HepG2 (cell line): ENCODE data around the gene USP24. TPM values are rescaled to one million over a fixed set of nuclear protein-coding genes. Genes with fewer than 3 reads are reported as not detected.

Source experiments
- ATAC-seq: fragments of 200-7000 bp; cut with Tn5 transposase; 3 replicates; pipeline ENCODE4 v1.9.1; 2020; ENCODE audit warnings: mild to moderate bottlenecking, moderate library complexity
- BruUV-seq: library from RNA; stranded (reverse); fragments of 400-500 nt; replicated peaks from 2 replicates; lab custom pipeline; 2021; lab: Mats Ljungman, UMichigan
- CTCF ChIA-PET: fragments of 300-600 bp; formaldehyde crosslinking; extraction: SDS; loops from one replicate; lab custom pipeline; 2021; ENCODE audit warnings: low total read pairs, inconsistent platforms, low intra/inter-chr PET ratio; lab: Yijun Ruan, JAX
- POLR2A ChIA-PET: fragments of 350-600 bp; sonication (Branson Sonifier 250); formaldehyde crosslinking; loops from one replicate; lab custom pipeline; 2020; ENCODE audit warnings: antibody characterized with exemption, inconsistent platforms; lab: Yijun Ruan, JAX
- DNase-seq: peaks from one replicate; pipeline ENCODE4 v3.0.0-alpha.2; 2015; ENCODE audit warnings: low spot score
- FAIRE-seq: peaks from 3 replicates; lab custom pipeline; 2011; peaks lifted over from hg19 to GRCh38; lab: Jason Lieb, UNC
- H2AFZ ChIP-seq: one replicate; pipeline ENCODE4 v1.6.1; 2011; ENCODE audit warnings: low read length, inconsistent platforms
- H3K27ac ChIP-seq: fragments of 300-600 bp; 3 replicates; pipeline ENCODE4 v1.8.0; 2011; ENCODE audit warnings: mixed run types, mild to moderate bottlenecking, mixed read lengths, low read length, inconsistent platforms; ENCODE audit not compliant: insufficient read depth; ENCODE audit errors: extremely low read length
- H3K27me3 ChIP-seq, 2 experiments: fragments of 200-600 bp in 1 of 2; 2 replicates in 1 of 2; 3 replicates in 1 of 2; pipeline versions ENCODE4 v1.6.0 to v1.8.0; 2011; ENCODE audit warnings: low read length in 2 of 2, mild to moderate bottlenecking in 2 of 2, moderate library complexity in 2 of 2, inconsistent platforms in 1 of 2; ENCODE audit not compliant: insufficient read depth in 2 of 2, control insufficient read depth in 1 of 2
- H3K36me3 ChIP-seq, 2 experiments: fragments of 200-600 bp in 1 of 2; replicated peaks in 1 of 2; 2 replicates in 1 of 2; 3 replicates in 1 of 2; pipeline versions ENCODE4 v1.5.1 to v1.8.0; 2011; ENCODE audit warnings: low read length in 2 of 2, inconsistent platforms in 1 of 2; ENCODE audit not compliant: insufficient read depth in 2 of 2, control insufficient read depth in 1 of 2
- H3K4me1 ChIP-seq: 2 replicates; pipeline ENCODE4 v1.5.1; 2012; ENCODE audit warnings: low read length, inconsistent platforms; ENCODE audit not compliant: insufficient read depth
- H3K4me2 ChIP-seq: 2 replicates; pipeline ENCODE4 v1.6.0; 2011; ENCODE audit warnings: low read depth, low read length, inconsistent platforms
- H3K4me3 ChIP-seq, 3 experiments: fragments of 200-600 bp in 1 of 3; sonication (generic), shearing (Covaris generic) in 1 of 3; replicated peaks in 1 of 3; 2 replicates each; pipeline ENCODE4 v1.5.1; 2011 to 2016; ENCODE audit warnings: low read length in 3 of 3, inconsistent platforms in 2 of 3, low read depth in 2 of 3, mild to moderate bottlenecking in 2 of 3, control low read depth in 1 of 3, mixed read lengths in 1 of 3; ENCODE audit not compliant: insufficient read depth in 1 of 3
- H3K79me2 ChIP-seq: one replicate; pipeline ENCODE4 v1.6.1; 2011; ENCODE audit warnings: low read length, inconsistent platforms; ENCODE audit not compliant: insufficient read depth
- H3K9ac ChIP-seq: 2 replicates; pipeline ENCODE4 v1.6.0; 2011; ENCODE audit warnings: mild to moderate bottlenecking, low read depth, low read length, inconsistent platforms; ENCODE audit not compliant: insufficient read depth
- H3K9me3 ChIP-seq: 2 replicates; pipeline ENCODE4 v1.5.1; 2012; ENCODE audit warnings: mild to moderate bottlenecking, low read length
- H4K20me1 ChIP-seq: 2 replicates; pipeline ENCODE4 v1.6.0; 2011; ENCODE audit warnings: inconsistent platforms, mild to moderate bottlenecking, low read length, moderate library complexity; ENCODE audit not compliant: insufficient read depth
- CBFB ChIP-seq: sonication (generic); formaldehyde crosslinking; IDR thresholded peaks from 2 replicates; pipeline ENCODE4 v1.4.0; 2020; ENCODE audit warnings: missing genetic modification reagents
- CEBPB ChIP-seq: IDR thresholded peaks from 2 replicates; pipeline ENCODE4 v1.6.1; 2011; ENCODE audit warnings: low read depth, low read length, improper control_type of control experiment, borderline replicate concordance
- GATAD2A ChIP-seq: IDR thresholded peaks from 2 replicates; pipeline ENCODE4 v1.6.1; 2016
- JDP2 ChIP-seq: sonication (generic); formaldehyde crosslinking; IDR thresholded peaks from 2 replicates; pipeline ENCODE4 v1.8.1; 2022; ENCODE audit warnings: missing genetic modification reagents, borderline replicate concordance
- KDM4B ChIP-seq: sonication (generic); formaldehyde crosslinking; IDR thresholded peaks from 2 replicates; pipeline ENCODE4 v1.4.0; 2020; ENCODE audit warnings: missing genetic modification reagents
- MYNN ChIP-seq: sonication (generic); formaldehyde crosslinking; IDR thresholded peaks from 2 replicates; pipeline ENCODE4 v1.4.0; 2020; ENCODE audit warnings: mild to moderate bottlenecking, low read depth, missing genetic modification reagents
- ZFP36L1 ChIP-seq: sonication (generic); formaldehyde crosslinking; IDR thresholded peaks from 2 replicates; pipeline ENCODE4 v1.8.0; 2022; ENCODE audit warnings: mild to moderate bottlenecking, missing genetic modification reagents, moderate library complexity
- ZNF782 ChIP-seq: sonication (generic); formaldehyde crosslinking; IDR thresholded peaks from 2 replicates; pipeline ENCODE4 v1.4.0; 2020; ENCODE audit warnings: missing genetic modification reagents, mild to moderate bottlenecking, borderline replicate concordance
- WGBS: methylation state at CpG from one replicate; pipeline ENCODE4 v1.1.6; 2017; ENCODE audit warnings: low lambda C conversion rate; 5-methylcytosine and 5-hydroxymethylcytosine counted together
- in situ Hi-C: cut with HindIII; loops from 2 replicates; pipeline ENCODE4 v1.10.0; 2017; ENCODE audit warnings: low pct_unique_long_range_greater_than_20kb; ENCODE audit not compliant: extremely low pct_ligation_motif_present
- intact Hi-C: fragments of 100-400 bp; cut with micrococcal nuclease; formaldehyde crosslinking; loops from one replicate; pipeline ENCODE4 v1.10.0; 2022; ENCODE audit not compliant: unreplicated experiment
- polyA plus RNA-seq, 8 experiments: library from polyadenylated mRNA; depleted of rRNA in 3 of 8; stranded (reverse) in 7 of 8; unstranded in 1 of 8; fragments of >200 nt; fragmentation: Illumina TruSeq in 4 of 8; extraction: Trizol in 4 of 8; gene quantifications; 2 replicates each; pipeline versions ENCODE4 v1.2.1 to v1.2.3, GENCODE V29; 2011 to 2016; ENCODE audit warnings: low read depth in 4 of 8, missing spikeins in 1 of 8, mixed read lengths in 1 of 8; ENCODE audit not compliant: insufficient read depth in 1 of 8
- total RNA-seq, 5 experiments: library from RNA; depleted of rRNA; stranded (reverse); fragments of >200 nt; fragmentation: Illumina TruSeq; extraction: Trizol; gene quantifications; 2 replicates each; pipeline ENCODE4 v1.2.3, GENCODE V29; 2016; ENCODE audit warnings: low read depth in 1 of 5
- TF ChIP-seq, protein P1 (sequence below): sonication (generic); formaldehyde crosslinking; IDR thresholded peaks from 2 replicates; pipeline ENCODE4 v1.5.1; 2020; ENCODE audit warnings: mild to moderate bottlenecking, missing genetic modification reagents
- TF ChIP-seq, protein P2 (sequence below): sonication (generic); formaldehyde crosslinking; IDR thresholded peaks from 2 replicates; pipeline ENCODE4 v1.5.0; 2020; ENCODE audit warnings: missing genetic modification reagents
- TF ChIP-seq, protein P3 (sequence below): sonication (generic); formaldehyde crosslinking; IDR thresholded peaks from 2 replicates; pipeline ENCODE4 v1.4.0; 2020; ENCODE audit warnings: mild to moderate bottlenecking, missing genetic modification reagents

The USP24 gene
- total and polyA plus RNA-seq, 2 of the 13 experiments (the other 11 are each of a cell fraction or from before 2014, with no cell fraction given), result 18.8 to 47.6 TPM

DNA sequence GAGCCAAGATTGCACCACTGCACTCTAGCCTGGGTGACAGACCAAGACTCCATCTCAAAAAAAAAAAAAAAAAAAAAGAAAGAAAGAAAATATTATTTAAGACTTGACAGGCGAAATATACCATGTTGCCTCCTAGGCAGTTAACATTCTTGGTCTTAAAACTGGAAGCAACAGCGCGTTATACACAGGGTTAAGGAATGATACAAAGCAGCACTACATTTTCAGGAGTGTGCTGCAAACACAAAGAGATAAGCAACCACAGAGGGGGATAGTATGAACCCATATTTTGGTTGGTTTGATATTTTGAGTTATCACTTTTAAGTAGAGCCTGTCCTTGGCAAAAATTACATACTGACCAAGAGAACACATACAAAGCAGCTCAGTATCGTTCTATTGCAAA lies 25.1 kb downstream of the USP24 start:
- H3K27ac ChIP-seq, result no peak overlapping the region
- intact Hi-C loops, result no loop called here

More for the DNA sequence above, 25.1 kb downstream of the USP24 start:
- peaks cover 15% of the 10 kb centered on the region; the same call in 1 of the 2 replicates for H4K20me1 ChIP-seq
- no peak overlapping the region for H2AFZ ChIP-seq
- no peak for TF ChIP-seq JDP2 (CRISPR knock-in tag)
- no peak for TF ChIP-seq CEBPB
- TF ChIP-seq, protein P1, sequence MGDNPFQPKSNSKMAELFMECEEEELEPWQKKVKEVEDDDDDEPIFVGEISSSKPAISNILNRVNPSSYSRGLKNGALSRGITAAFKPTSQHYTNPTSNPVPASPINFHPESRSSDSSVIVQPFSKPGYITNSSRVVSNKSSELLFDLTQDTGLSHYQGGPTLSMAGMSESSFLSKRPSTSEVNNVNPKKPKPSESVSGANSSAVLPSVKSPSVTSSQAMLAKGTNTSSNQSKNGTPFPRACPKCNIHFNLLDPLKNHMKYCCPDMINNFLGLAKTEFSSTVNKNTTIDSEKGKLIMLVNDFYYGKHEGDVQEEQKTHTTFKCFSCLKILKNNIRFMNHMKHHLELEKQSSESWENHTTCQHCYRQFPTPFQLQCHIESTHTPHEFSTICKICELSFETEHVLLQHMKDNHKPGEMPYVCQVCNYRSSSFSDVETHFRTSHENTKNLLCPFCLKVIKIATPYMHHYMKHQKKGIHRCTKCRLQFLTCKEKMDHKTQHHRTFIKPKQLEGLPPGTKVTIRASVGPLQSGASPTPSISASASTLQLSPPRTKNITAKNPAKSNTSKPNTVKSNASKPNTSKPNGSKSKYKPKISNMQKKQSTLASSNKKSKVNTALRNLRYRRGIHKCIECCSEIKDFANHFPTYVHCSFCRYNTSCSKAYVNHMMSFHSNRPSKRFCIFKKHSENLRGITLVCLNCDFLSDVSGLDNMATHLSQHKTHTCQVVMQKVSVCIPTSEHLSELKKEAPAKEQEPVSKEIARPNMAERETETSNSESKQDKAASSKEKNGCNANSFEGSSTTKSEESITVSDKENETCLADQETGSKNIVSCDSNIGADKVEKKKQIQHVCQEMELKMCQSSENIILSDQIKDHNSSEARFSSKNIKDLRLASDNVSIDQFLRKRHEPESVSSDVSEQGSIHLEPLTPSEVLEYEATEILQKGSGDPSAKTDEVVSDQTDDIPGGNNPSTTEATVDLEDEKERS (CRISPR knock-in tag), result no peak
- TF ChIP-seq ZFP36L1 (CRISPR knock-in tag), result no peak
- TF ChIP-seq GATAD2A (CRISPR knock-in tag), result no peak
- TF ChIP-seq ZNF782 (CRISPR knock-in tag), result no peak
- TF ChIP-seq, protein P2, sequence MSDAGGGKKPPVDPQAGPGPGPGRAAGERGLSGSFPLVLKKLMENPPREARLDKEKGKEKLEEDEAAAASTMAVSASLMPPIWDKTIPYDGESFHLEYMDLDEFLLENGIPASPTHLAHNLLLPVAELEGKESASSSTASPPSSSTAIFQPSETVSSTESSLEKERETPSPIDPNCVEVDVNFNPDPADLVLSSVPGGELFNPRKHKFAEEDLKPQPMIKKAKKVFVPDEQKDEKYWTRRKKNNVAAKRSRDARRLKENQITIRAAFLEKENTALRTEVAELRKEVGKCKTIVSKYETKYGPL (CRISPR knock-in tag), result no peak
- no peak for TF ChIP-seq CBFB
- TF ChIP-seq, protein P3, sequence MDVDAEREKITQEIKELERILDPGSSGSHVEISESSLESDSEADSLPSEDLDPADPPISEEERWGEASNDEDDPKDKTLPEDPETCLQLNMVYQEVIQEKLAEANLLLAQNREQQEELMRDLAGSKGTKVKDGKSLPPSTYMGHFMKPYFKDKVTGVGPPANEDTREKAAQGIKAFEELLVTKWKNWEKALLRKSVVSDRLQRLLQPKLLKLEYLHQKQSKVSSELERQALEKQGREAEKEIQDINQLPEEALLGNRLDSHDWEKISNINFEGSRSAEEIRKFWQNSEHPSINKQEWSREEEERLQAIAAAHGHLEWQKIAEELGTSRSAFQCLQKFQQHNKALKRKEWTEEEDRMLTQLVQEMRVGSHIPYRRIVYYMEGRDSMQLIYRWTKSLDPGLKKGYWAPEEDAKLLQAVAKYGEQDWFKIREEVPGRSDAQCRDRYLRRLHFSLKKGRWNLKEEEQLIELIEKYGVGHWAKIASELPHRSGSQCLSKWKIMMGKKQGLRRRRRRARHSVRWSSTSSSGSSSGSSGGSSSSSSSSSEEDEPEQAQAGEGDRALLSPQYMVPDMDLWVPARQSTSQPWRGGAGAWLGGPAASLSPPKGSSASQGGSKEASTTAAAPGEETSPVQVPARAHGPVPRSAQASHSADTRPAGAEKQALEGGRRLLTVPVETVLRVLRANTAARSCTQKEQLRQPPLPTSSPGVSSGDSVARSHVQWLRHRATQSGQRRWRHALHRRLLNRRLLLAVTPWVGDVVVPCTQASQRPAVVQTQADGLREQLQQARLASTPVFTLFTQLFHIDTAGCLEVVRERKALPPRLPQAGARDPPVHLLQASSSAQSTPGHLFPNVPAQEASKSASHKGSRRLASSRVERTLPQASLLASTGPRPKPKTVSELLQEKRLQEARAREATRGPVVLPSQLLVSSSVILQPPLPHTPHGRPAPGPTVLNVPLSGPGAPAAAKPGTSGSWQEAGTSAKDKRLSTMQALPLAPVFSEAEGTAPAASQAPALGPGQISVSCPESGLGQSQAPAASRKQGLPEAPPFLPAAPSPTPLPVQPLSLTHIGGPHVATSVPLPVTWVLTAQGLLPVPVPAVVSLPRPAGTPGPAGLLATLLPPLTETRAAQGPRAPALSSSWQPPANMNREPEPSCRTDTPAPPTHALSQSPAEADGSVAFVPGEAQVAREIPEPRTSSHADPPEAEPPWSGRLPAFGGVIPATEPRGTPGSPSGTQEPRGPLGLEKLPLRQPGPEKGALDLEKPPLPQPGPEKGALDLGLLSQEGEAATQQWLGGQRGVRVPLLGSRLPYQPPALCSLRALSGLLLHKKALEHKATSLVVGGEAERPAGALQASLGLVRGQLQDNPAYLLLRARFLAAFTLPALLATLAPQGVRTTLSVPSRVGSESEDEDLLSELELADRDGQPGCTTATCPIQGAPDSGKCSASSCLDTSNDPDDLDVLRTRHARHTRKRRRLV, result no peak
- TF ChIP-seq KDM4B, result no peak
- no peak for TF ChIP-seq MYNN (CRISPR knock-in tag)
- TF ChIP-seq, all 625 proteins: peak for 0
- H3K79me2 ChIP-seq, result peaks cover 82% of the 10 kb centered on the region
- no peak overlapping the region for H3K4me2 ChIP-seq
- H3K36me3 ChIP-seq, result peaks cover 3 to 4% of the 10 kb centered on the region in 2 experiments; a peak in 3 of 5 replicates
- in situ Hi-C loops, result no loop called here
- WGBS, result 94% methylated on average over 4 of the region's 4 CpGs
- POLR2A ChIA-PET, result no interaction called here
- CTCF ChIA-PET, result no interaction called here
- DNase-seq (no peak), ATAC-seq (no peak), FAIRE-seq (no peak)
- H3K27me3 ChIP-seq, result no peaks in the 10 kb centered on the region
- no peak overlapping the region for H3K9ac ChIP-seq
- H3K9me3 ChIP-seq, result no peaks in the 10 kb centered on the region
- H3K4me1 ChIP-seq, result peaks cover 9% of the 10 kb centered on the region; the same call in 1 of the 2 replicates
- BruUV-seq, result no TSS peak
- H3K4me3 ChIP-seq, result no peak overlapping the region
